Measurements from ENCODE around the gene GJA9. TPM values are rescaled to one million over a fixed set of nuclear protein-coding genes. Genes with fewer than 3 reads are reported as not detected.

The GJA9 gene
- total RNA-seq, 1 donor, result not detected

DNA sequence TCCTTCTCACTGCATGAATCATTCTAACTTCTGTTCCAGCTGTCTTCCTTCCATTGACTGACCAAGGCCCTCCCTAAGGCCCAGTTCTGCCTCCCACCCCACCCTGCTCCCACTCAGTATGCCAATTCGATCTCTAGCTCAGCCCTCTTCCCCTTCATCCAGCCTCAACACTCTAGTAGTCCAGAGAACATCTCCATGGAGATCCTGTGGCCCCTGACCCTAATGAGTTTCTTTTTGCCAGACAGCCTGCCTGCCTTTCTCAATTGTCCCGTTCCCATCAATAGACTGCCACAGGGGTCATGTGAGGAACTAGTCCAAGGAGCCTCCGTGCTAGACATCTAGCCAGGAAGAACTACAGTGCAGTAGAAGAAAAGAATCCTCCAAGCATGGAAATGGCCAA, 48.2 kb downstream of the GJA9 start:
- H3K4me3 ChIP-seq (ENCODE audit: low read depth, low read length), result no peak overlapping the region
- TF ChIP-seq, protein P1, sequence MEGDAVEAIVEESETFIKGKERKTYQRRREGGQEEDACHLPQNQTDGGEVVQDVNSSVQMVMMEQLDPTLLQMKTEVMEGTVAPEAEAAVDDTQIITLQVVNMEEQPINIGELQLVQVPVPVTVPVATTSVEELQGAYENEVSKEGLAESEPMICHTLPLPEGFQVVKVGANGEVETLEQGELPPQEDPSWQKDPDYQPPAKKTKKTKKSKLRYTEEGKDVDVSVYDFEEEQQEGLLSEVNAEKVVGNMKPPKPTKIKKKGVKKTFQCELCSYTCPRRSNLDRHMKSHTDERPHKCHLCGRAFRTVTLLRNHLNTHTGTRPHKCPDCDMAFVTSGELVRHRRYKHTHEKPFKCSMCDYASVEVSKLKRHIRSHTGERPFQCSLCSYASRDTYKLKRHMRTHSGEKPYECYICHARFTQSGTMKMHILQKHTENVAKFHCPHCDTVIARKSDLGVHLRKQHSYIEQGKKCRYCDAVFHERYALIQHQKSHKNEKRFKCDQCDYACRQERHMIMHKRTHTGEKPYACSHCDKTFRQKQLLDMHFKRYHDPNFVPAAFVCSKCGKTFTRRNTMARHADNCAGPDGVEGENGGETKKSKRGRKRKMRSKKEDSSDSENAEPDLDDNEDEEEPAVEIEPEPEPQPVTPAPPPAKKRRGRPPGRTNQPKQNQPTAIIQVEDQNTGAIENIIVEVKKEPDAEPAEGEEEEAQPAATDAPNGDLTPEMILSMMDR (IDR thresholded peaks at IDR 0.05; ENCODE audit: insufficient read depth, low read depth, low read length), result no peak
- no peak for DNase-seq (ENCODE audit: low read depth)

DNA sequence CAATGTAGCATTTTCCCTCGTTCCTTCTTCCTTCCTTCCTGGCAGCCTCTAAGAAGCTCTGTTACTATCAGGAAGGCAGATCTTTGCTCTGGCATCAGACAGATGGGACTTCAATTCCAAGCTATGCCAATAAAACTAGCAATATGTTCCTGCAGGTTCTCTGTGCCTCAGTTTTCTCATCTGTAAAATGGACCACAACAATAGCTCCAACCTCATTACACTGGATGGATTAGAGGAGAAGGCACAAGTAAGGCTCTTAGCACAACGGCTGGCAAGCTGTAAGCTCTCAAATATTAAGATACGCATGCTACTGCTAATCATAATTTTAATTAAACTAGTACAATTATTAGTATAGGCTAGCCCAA, 49.0 kb downstream of the GJA9 start:
- TF ChIP-seq, protein P1 (IDR thresholded peaks at IDR 0.05; ENCODE audit: insufficient read depth, low read depth, low read length), result no peak
- DNase-seq (ENCODE audit: low read depth), result no peak
- H3K4me3 ChIP-seq (ENCODE audit: low read depth, low read length), result no peak overlapping the region

DNA sequence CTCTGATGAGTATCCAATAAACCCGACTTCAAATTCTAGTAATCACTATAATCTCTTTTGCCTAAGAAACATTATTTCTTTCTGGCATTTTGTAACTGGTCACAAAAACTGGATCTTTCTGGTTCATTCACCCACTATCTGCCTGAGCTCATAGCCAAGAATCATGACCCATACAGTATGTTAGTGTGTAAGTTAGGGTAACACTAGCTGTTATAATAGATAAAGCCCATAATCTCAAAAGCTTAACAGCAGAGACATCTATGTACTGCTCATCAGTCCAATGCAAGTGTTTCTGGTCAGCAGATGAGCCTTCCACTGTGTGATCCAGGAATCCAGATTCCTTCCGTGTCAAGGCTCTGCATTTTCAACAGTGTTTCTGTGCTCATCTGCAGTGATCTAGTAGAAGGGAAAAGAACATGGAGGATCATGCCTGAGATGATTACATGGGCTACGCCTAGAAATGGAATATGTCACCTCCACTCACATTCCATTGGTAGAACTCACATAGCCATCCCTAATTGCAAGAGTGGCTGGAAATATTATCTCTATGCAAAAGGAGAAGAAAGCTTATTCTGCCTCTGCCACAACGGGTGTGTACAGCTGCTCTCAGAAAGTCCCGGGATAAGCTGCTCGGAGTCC, 49.5 kb downstream of the GJA9 start:
- TF ChIP-seq, protein P1 (IDR thresholded peaks at IDR 0.05; ENCODE audit: insufficient read depth, low read depth, low read length), result no peak
- H3K4me3 ChIP-seq (ENCODE audit: low read depth, low read length), result no peak overlapping the region
- DNase-seq (ENCODE audit: low read depth), result no peak

DNA sequence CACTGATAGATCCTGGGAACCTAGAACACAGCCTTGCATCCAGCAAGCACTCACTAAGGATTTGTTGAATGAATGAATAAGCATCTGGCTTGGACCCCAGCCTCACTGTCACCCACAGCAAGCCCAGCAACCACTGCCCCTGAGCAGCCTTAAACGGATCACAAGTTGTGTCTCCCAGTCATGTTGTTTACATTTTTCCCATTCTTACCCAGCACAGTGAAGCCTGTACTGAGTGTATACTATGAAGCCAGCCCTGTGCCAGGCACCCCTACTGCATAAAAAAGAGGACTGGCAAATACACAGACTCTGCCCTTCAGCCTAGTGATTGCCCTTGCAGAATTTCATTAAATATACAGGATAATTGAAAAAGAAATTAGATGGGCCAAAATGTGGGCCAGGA, 52.0 kb downstream of the GJA9 start:
- peak; percentile 13 for DNase-seq (ENCODE audit: low read depth)
- no peak overlapping the region for H3K4me3 ChIP-seq (ENCODE audit: low read depth, low read length)
- TF ChIP-seq, protein P1 (IDR thresholded peaks at IDR 0.05; ENCODE audit: insufficient read depth, low read depth, low read length), result no peak

DNA sequence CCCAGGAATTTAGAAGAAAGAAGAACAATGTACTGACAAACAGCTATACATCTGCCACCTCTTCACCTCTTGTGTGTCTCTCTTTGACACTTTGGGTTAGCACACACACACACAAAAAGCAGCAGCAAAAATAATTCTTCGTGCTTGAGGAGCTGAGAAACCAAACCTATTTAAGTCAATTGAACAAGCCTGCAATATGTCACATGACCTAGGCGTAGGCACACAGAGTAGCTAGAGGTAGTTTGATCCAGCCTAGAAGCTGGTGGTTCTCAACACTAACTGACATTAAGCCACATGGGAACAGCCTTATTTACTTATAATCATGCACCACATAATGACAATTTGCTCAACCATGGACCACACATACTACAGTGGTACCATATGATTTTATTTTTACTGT, 54.1 kb downstream of the GJA9 start:
- TF ChIP-seq, protein P1 (IDR thresholded peaks at IDR 0.05; ENCODE audit: insufficient read depth, low read depth, low read length), result no peak
- no peak for DNase-seq (ENCODE audit: low read depth)
- H3K4me3 ChIP-seq (ENCODE audit: low read depth, low read length), result no peak overlapping the region

DNA sequence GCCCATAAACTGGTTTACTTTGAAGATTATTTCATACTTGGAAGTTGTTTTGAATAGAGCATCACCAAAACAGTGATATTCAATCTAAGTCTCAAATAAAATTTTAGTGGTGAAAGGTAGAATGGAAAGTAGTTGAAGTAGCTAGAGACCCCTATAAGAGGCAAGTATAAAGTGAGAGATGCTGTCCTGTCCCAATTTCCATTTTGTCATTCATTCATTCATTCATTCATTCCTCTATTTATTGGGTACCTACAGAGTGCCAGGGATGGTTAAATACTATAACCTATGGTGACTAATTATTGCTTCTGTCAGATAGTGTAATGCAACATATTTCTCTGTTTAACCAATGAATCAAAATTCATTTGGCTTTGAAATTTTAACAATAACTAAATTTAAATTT, 54.5 kb downstream of the GJA9 start:
- TF ChIP-seq, protein P1 (IDR thresholded peaks at IDR 0.05; ENCODE audit: insufficient read depth, low read depth, low read length), result no peak
- no peak overlapping the region for H3K4me3 ChIP-seq (ENCODE audit: low read depth, low read length)
- no peak for DNase-seq (ENCODE audit: low read depth)

DNA sequence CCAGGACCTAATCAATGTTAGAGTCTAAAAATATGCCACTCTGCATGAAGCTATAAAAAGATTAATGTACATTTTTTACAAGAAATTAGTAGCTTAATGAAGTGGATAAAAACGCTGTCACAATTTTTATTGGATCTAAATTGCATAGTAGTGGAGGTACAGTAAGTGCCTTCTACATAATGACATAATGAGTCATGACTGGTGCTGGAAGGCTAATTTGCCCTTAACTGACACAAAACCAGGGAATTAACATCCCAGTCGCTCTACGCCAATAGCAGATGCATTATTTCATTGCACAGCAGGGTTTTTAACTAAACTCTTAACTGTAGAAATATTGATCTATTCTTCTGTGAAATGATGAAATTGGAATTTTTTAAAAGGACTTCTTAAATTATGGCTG, 55.1 kb downstream of the GJA9 start:
- no peak for DNase-seq (ENCODE audit: low read depth)
- no peak overlapping the region for H3K4me3 ChIP-seq (ENCODE audit: low read depth, low read length)
- TF ChIP-seq, protein P1 (IDR thresholded peaks at IDR 0.05; ENCODE audit: insufficient read depth, low read depth, low read length), result no peak

Data from fibroblast of villous mesenchyme (primary cell).